IPS-18a (cell line): ENCODE data around the gene NKX6-2.

Source experiments
- H3K27ac ChIP-seq: one replicate; pipeline ENCODE4 v1.5.1; 2013; ENCODE audit warnings: low read length
- H3K27me3 ChIP-seq: one replicate; pipeline ENCODE4 v1.6.1; 2013; ENCODE audit warnings: mild to moderate bottlenecking, low read length; ENCODE audit not compliant: control insufficient read depth, insufficient read depth
- H3K36me3 ChIP-seq: one replicate; pipeline ENCODE4 v1.6.1; 2013; ENCODE audit warnings: low read depth, low read length; ENCODE audit not compliant: control insufficient read depth
- H3K4me1 ChIP-seq: one replicate; pipeline ENCODE4 v1.6.1; 2013; ENCODE audit warnings: low read depth, low read length; ENCODE audit not compliant: control insufficient read depth
- H3K4me3 ChIP-seq: one replicate; pipeline ENCODE4 v1.5.1; 2013; ENCODE audit warnings: low read length
- H3K9ac ChIP-seq: one replicate; pipeline ENCODE4 v1.6.1; 2013; ENCODE audit warnings: mild to moderate bottlenecking, low read length, moderate library complexity
- H3K9me3 ChIP-seq: one replicate; pipeline ENCODE4 v1.6.1; 2013; ENCODE audit warnings: low read depth, low read length; ENCODE audit not compliant: control insufficient read depth

Gene NKX6-2

GRCh38 chr10:132785723-132786475 lies at the start of gene NKX6-2:
Gene NKX6-2, minus strand, starts transcription at chr10:132786147. Its CDS starts 199 bp downstream, at chr10:132785948.
- Histone ChIP-seq H3K36me3 (no peaks in the 10 kb centered on the region), H3K9ac (no peak within 1 kb of the TSS), H3K9me3 (no peaks in the 10 kb centered on the region), H3K27ac (no peak within 1 kb of the TSS), H3K4me3 (no peak within 1 kb of the TSS), H3K27me3 (peaks cover 96% of the 10 kb centered on the region), H3K4me1 (peaks cover 13% of the 10 kb centered on the region)

GRCh38 chr10:132834891-132835847 lies 49.2 kb upstream of the NKX6-2 start:
- Histone ChIP-seq H3K27ac (no peak overlapping the region), H3K9ac (no peak overlapping the region), H3K9me3 (no peaks in the 10 kb centered on the region), H3K36me3 (no peaks in the 10 kb centered on the region), H3K4me1 (no peaks in the 10 kb centered on the region), H3K4me3 (no peak overlapping the region), H3K27me3 (no peaks in the 10 kb centered on the region)

DNA sequence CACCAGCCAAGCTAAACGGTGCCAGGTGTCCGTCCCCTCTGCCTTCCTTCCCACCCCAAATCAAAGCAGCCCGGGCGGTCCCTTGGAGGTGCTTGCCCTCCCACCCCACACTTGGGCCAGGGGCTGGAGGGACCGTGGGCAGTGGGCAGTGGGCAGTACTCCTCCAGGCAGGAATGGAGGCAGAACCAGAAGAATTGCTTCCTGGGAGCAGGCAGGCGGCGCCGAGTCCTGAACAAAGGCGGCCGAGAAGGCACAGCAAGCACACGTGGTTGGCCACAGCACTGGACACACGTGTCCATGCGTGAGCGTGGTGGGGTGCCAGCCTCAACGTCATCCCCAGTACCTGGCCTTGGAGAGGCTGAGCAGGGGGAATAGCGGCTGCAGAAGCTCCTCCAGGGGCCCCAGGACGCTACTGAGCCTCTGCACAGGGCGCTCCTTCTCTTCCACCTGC lies 48.4 kb upstream of the NKX6-2 start:
- Histone ChIP-seq H3K9ac (no peak overlapping the region), H3K9me3 (no peaks in the 10 kb centered on the region), H3K36me3 (no peaks in the 10 kb centered on the region), H3K27ac (no peak overlapping the region), H3K4me3 (no peak overlapping the region), H3K27me3 (no peaks in the 10 kb centered on the region), H3K4me1 (no peaks in the 10 kb centered on the region)

DNA sequence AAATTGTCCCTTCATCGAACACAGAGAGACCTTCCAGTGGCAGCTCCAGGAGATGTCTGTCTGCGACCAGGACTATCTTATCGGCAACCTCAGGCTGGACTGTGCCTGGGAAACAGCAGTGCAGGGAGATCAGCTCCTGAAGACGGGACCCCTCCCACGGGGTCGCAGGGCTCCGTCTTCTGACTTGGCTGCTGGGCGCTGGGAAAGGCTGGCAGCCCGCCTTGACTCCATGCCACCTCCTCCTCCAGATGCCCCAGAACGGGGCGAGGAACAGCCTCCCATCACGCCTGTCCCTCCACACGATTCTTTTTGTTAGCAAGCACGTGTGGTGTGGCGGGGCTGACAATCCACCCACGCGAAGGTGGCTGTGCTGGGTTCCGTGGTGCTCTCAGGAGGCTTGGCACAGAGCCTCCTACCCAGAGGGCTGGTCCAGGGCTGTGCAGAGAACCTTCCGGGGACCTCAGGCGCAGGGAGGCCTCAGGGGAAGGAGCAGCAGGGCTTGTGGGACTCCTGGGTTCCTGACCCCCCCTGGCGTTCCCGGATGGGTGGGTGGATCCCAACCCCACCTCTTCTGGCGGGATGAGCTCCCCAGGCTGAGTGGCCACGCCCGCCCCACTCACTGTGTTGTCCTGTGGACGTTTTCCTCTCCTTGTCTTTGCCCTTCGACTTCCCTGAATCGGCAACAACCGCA lies 47.6 kb upstream of the NKX6-2 start:
- H3K27ac ChIP-seq = no peak overlapping the region
- H3K9me3 ChIP-seq = no peaks in the 10 kb centered on the region
- no peak overlapping the region for H3K9ac ChIP-seq
- H3K4me3 ChIP-seq = no peak overlapping the region
- no peaks in the 10 kb centered on the region for H3K4me1 ChIP-seq
- H3K36me3 ChIP-seq = no peaks in the 10 kb centered on the region
- H3K27me3 ChIP-seq = no peaks in the 10 kb centered on the region

- no peaks in the 10 kb centered on the region for H3K4me1 ChIP-seq
- no peaks in the 10 kb centered on the region for H3K27me3 ChIP-seq
Measured at GRCh38 chr10:132832186-132832969, 46.4 kb upstream of the NKX6-2 start.

DNA sequence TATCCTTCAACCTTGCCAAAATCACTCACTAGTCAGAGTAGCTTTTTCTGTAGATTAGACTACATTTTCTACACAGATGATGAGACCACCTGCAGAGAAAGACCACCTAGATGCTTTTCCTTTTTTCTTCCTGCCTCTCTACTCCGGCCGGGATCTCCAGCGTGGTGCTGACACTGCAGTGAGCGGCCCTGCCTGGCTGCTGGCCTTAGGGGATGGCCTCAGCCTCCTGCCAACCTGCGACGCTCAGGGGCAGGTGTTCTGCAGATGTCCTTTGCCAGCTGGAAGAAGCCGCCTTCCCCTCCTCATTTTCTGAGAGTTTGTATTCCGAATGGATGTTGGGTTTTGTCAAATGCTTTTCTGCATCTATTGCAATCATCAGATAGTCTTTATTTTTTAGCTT lies 43.5 kb upstream of the NKX6-2 start:
- H3K9me3 ChIP-seq = peaks cover 9% of the 10 kb centered on the region
- H3K9ac ChIP-seq = no peak overlapping the region
- no peaks in the 10 kb centered on the region for H3K36me3 ChIP-seq
- H3K4me1 ChIP-seq = no peaks in the 10 kb centered on the region
- H3K27me3 ChIP-seq = no peaks in the 10 kb centered on the region
- H3K4me3 ChIP-seq = no peak overlapping the region
- no peak overlapping the region for H3K27ac ChIP-seq

More at GRCh38 chr10:132832186-132832969, 46.4 kb upstream of the NKX6-2 start:
- Histone ChIP-seq H3K27ac (no peak overlapping the region), H3K9ac (no peak overlapping the region), H3K4me3 (no peak overlapping the region), H3K36me3 (no peaks in the 10 kb centered on the region), H3K9me3 (no peaks in the 10 kb centered on the region)

- no peak overlapping the region for H3K9ac ChIP-seq
- peaks cover 9% of the 10 kb centered on the region for H3K9me3 ChIP-seq
- no peaks in the 10 kb centered on the region for H3K27me3 ChIP-seq
- no peak overlapping the region for H3K27ac ChIP-seq
- H3K36me3 ChIP-seq = no peaks in the 10 kb centered on the region
- H3K4me1 ChIP-seq = no peaks in the 10 kb centered on the region
- no peak overlapping the region for H3K4me3 ChIP-seq
Measured at GRCh38 chr10:132828681-132829080, 42.7 kb upstream of the NKX6-2 start.

DNA sequence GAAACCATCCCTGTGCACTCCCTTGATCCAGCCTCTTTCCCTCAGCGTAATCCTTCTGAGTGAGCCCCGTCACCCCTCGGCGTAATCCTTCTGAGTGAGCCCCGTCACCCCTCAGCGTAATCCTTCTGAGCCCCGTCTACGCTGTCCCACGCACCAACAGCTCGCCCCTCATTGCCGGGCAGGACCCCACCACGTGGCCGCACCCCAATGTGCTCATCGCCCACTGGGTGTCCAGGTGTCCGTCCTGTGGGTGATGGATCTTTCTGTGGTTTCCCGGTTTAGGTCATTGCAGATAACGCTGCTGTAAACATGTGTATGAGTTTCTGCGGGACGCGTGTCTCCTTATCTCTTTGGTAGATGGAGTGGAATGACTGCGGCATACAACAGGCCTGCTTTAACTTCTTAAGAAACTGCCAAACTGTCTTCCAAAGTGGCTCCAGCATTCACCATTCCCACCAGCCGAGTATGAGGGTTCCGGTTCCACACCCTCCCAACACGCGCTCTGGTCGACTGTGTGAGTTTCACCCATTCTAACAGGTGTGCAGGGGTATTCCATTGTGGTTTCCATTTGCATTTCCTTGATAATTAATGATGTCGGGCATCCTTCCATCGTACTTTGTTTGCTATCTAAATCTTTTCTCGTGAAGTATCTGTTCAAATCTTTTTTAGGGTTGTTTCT lies 42.1 kb upstream of the NKX6-2 start:
- H3K36me3 ChIP-seq = no peaks in the 10 kb centered on the region
- no peak overlapping the region for H3K9ac ChIP-seq
- H3K4me3 ChIP-seq = no peak overlapping the region
- peaks cover 9% of the 10 kb centered on the region for H3K9me3 ChIP-seq
- H3K27ac ChIP-seq = no peak overlapping the region
- H3K4me1 ChIP-seq = no peaks in the 10 kb centered on the region
- no peaks in the 10 kb centered on the region for H3K27me3 ChIP-seq

- no peaks in the 10 kb centered on the region for H3K27me3 ChIP-seq
Measured at GRCh38 chr10:132827423-132827789, 41.5 kb upstream of the NKX6-2 start.

GRCh38 chr10:132826524-132827422 lies 40.8 kb upstream of the NKX6-2 start:
- Histone ChIP-seq H3K9ac (no peak overlapping the region), H3K27ac (no peak overlapping the region), H3K27me3 (no peaks in the 10 kb centered on the region), H3K4me1 (no peaks in the 10 kb centered on the region), H3K9me3 (peaks cover 9% of the 10 kb centered on the region), H3K36me3 (no peaks in the 10 kb centered on the region), H3K4me3 (no peak overlapping the region)

More at GRCh38 chr10:132827423-132827789, 41.5 kb upstream of the NKX6-2 start:
- H3K4me3 ChIP-seq = no peak overlapping the region
- H3K27ac ChIP-seq = no peak overlapping the region
- H3K9ac ChIP-seq = no peak overlapping the region
- H3K9me3 ChIP-seq = peaks cover 9% of the 10 kb centered on the region
- H3K4me1 ChIP-seq = no peaks in the 10 kb centered on the region
- no peaks in the 10 kb centered on the region for H3K36me3 ChIP-seq
